ENCODE results near the gene DNAJB9. TPM values are rescaled to one million over a fixed set of nuclear protein-coding genes. Genes with fewer than 3 reads are reported as not detected.

The DNAJB9 gene
- total RNA-seq = 10 to 100 TPM; 13.2 to 19.2 (median 16.6) TPM
- long read RNA-seq, donor 1, transcript DNAJB9-201 (3 exons, 2,715 nt) = major isoform, 49 of 49 reads
- long read RNA-seq, donor 1, partial matches to known transcripts = 0 of 49 reads
- long read RNA-seq, donor 1, other reads (novel, unspliced or antisense) = 0 of 49 reads
- long read RNA-seq, donor 2, transcript DNAJB9-201 (3 exons, 2,715 nt) = major isoform, 24 of 24 reads
- long read RNA-seq, donor 2, partial matches to known transcripts = 0 of 24 reads
- long read RNA-seq, donor 2, other reads (novel, unspliced or antisense) = 0 of 24 reads

- Histone ChIP-seq H3K4me1 (ENCODE audit: low read depth) (peaks cover 15% of the 10 kb centered on the region), H3K36me3 (ENCODE audit: low read depth) (no peaks in the 10 kb centered on the region), H3K4me3 (peak within 1 kb of the TSS; percentile 92), H3K9me3 (no peaks in the 10 kb centered on the region)
- DNase-seq (peak; percentile 99 to 100 (median 99)), ATAC-seq (peak; percentile 96)
- TF ChIP-seq, protein P1, sequence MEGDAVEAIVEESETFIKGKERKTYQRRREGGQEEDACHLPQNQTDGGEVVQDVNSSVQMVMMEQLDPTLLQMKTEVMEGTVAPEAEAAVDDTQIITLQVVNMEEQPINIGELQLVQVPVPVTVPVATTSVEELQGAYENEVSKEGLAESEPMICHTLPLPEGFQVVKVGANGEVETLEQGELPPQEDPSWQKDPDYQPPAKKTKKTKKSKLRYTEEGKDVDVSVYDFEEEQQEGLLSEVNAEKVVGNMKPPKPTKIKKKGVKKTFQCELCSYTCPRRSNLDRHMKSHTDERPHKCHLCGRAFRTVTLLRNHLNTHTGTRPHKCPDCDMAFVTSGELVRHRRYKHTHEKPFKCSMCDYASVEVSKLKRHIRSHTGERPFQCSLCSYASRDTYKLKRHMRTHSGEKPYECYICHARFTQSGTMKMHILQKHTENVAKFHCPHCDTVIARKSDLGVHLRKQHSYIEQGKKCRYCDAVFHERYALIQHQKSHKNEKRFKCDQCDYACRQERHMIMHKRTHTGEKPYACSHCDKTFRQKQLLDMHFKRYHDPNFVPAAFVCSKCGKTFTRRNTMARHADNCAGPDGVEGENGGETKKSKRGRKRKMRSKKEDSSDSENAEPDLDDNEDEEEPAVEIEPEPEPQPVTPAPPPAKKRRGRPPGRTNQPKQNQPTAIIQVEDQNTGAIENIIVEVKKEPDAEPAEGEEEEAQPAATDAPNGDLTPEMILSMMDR (IDR thresholded peaks at IDR 0.05) = peak; percentile 37
- intact Hi-C loops (cut with DNase I, micrococcal nuclease) = loop anchor here (2.0 to 5.0 kb wide), 2 partner anchors 42 to 45 kb away; partner anchors contain the start of gene PNPLA8 (in 1 of the 2)
Observed at GRCh38 chr7:108569381-108570145, at the start of gene DNAJB9, which contains the start of gene THAP5. TSS of gene DNAJB9 (plus strand) at chr7:108569874. CDS start at chr7:108571727, 1,853 bp downstream. TSS of gene THAP5 (minus strand) at chr7:108569706. CDS start at chr7:108569569, 137 bp downstream.

GRCh38 chr7:108522780-108523179 lies 46.9 kb upstream of the DNAJB9 start:
- Histone ChIP-seq H3K4me1 (ENCODE audit: low read depth) (peaks cover 12% of the 10 kb centered on the region), H3K4me3 (no peak overlapping the region), H3K9me3 (no peaks in the 10 kb centered on the region), H3K36me3 (ENCODE audit: low read depth) (peaks cover 5% of the 10 kb centered on the region)
- intact Hi-C loops (cut with DNase I, micrococcal nuclease) = no loop called here
- TF ChIP-seq, protein P1 (IDR thresholded peaks at IDR 0.05) = no peak
- DNase-seq = no peak
- ATAC-seq = no peak

DNA sequence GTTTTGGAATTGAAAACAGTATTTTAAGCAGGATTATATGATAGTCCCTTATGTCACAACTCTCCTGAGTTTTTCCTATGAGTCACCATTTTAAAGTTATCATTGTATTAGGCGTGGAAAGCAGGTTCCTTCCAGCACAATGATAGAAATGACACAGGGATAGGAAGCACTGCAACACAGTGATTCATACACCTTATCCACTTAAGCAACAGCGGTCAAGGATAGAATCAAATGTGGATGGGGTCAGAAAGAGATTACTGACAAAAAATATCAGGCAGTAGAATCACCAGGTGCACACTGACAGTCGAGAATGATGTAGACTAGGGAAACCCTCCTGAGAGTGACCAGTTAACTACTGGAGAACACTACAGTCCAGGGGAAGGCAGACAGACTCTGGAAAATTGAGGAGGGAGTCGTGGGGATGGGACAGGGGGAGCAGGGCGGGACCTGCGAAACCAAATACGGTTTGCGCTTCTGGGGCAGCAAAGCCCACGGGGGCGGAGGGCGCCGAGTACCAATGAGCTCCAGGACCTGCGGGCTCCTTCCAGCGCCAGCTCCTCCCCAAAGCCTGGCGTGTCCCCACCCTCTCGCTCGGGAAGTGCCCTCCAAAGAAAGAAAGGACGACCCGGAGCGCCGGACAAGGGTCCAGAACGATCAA lies 44.2 kb upstream of the DNAJB9 start:
- Histone ChIP-seq H3K9me3 (no peaks in the 10 kb centered on the region), H3K4me3 (peak overlapping the region; percentile 64), H3K36me3 (ENCODE audit: low read depth) (peaks cover 5% of the 10 kb centered on the region), H3K4me1 (ENCODE audit: low read depth) (peaks cover 16% of the 10 kb centered on the region)
- intact Hi-C loops (cut with DNase I, micrococcal nuclease) = loop anchor here (2.0 to 5.0 kb wide), 2 partner anchors 42 to 45 kb away; partner anchors contain the start of genes DNAJB9 (in 1 of the 2) and THAP5 (in 1 of the 2)
- DNase-seq (no peak), ATAC-seq (peak; percentile 63)
- TF ChIP-seq, protein P1 (IDR thresholded peaks at IDR 0.05) = no peak

GRCh38 chr7:108525985-108526767 lies 43.5 kb upstream of the DNAJB9 start, which contains the start of gene PNPLA8:
TSS of gene PNPLA8 (minus strand) at chr7:108526135. CDS start at chr7:108515491, 10,644 bp downstream.
- Histone ChIP-seq H3K4me1 (ENCODE audit: low read depth) (peaks cover 16% of the 10 kb centered on the region), H3K36me3 (ENCODE audit: low read depth) (peaks cover 5% of the 10 kb centered on the region), H3K9me3 (no peaks in the 10 kb centered on the region), H3K4me3 (peak within 1 kb of the TSS; percentile 64)
- ATAC-seq (peak; percentile 94), DNase-seq (peak; percentile 100)
- TF ChIP-seq, protein P1 (IDR thresholded peaks at IDR 0.05) = peak; percentile 10
- intact Hi-C loops (cut with DNase I, micrococcal nuclease) = loop anchor here (2.0 to 5.0 kb wide), 2 partner anchors 41 to 45 kb away; partner anchors contain the start of genes DNAJB9 (in 1 of the 2) and THAP5 (in 1 of the 2)

- no peaks in the 10 kb centered on the region for H3K9me3 ChIP-seq
- H3K36me3 ChIP-seq (ENCODE audit: low read depth) = peaks cover 5% of the 10 kb centered on the region
- intact Hi-C loops (cut with DNase I, micrococcal nuclease) = loop anchor here in 1 of 2 donors (5.0 kb wide), 1 partner anchor 41 kb away; the partner anchor contains the start of genes DNAJB9 and THAP5
- peaks cover 16% of the 10 kb centered on the region for H3K4me1 ChIP-seq (ENCODE audit: low read depth)
- ATAC-seq (no peak), DNase-seq (no peak)
- H3K4me3 ChIP-seq = peak overlapping the region; percentile 64
- TF ChIP-seq, protein P1 (IDR thresholded peaks at IDR 0.05) = no peak
Observed at GRCh38 chr7:108526768-108527017, 43.0 kb upstream of the DNAJB9 start.
